Measurements from ENCODE around the gene SPINT2.

The SPINT2 gene

DNA sequence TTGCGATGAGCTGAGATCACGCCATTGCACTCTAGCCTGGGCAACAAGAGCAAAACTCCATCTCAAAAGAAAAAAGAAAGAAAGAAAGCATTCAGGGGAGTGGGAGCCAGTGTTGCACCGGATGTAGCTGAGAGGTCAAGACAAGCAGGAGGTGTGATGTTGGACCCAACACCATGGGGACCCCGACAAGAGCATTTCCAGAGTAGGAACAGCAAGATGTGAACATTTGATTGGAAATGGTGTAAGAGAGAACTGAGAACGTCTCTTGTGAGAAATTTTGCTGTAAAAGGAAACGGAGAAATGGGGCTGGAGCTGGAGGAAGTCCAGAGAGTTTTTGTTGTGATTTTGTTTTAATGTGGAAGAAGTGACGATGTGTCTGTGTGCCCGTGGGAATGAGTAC is 24.6 kb upstream of the SPINT2 start:
- ChIA-PET POLR2A (interaction anchor here (0.7 kb wide), 1 partner anchor 24 kb away, joined by 3 read pairs; no protein-coding TSS in a partner anchor), CTCF (interaction anchor here (0.6 to 8.4 kb wide), 5 partner anchors 13 to 100 kb away, joined by 3 to 62 read pairs (median 3); partner anchors contain the start of gene CATSPERG)
- Histone ChIP-seq H3K27me3 (replicated peaks in 2 of 5; ENCODE audit: control insufficient read depth in 4 of 5, insufficient read depth in 5 of 5, low read length in 4 of 5) (peaks cover 0 to 3% (median 0%) of the 10 kb centered on the region in 5 experiments), H3K9me3 (ENCODE audit: control extremely low read depth in 1 of 5, control insufficient read depth in 4 of 5, insufficient read depth in 2 of 5, low read depth in 1 of 5, low read length in 4 of 5) (no peaks in the 10 kb centered on the region), H3K4me1 (ENCODE audit: control extremely low read depth in 1 of 4, control insufficient read depth in 4 of 4, insufficient read depth in 4 of 4, low read length in 3 of 4) (peaks cover 0 to 5% (median 1%) of the 10 kb centered on the region in 4 experiments), H3K27ac (ENCODE audit: insufficient read depth in 1 of 2, low read depth in 1 of 2, low read length in 2 of 2, poor library complexity in 1 of 2, severe bottlenecking in 2 of 2) (no peak overlapping the region), H3K4me3 (ENCODE audit: control insufficient read depth in 1 of 7, extremely low read depth in 1 of 7, insufficient read depth in 4 of 7, low read depth in 2 of 7, low read length in 6 of 7) (no peak overlapping the region), H3K36me3 (ENCODE audit: control insufficient read depth in 4 of 4, insufficient read depth in 4 of 4, low read length in 3 of 4) (no peaks in the 10 kb centered on the region)
- 91% methylated on average over 5 of the region's 8 CpGs for WGBS (ENCODE audit: insufficient coverage)
- DNase-seq, result no peak

DNA sequence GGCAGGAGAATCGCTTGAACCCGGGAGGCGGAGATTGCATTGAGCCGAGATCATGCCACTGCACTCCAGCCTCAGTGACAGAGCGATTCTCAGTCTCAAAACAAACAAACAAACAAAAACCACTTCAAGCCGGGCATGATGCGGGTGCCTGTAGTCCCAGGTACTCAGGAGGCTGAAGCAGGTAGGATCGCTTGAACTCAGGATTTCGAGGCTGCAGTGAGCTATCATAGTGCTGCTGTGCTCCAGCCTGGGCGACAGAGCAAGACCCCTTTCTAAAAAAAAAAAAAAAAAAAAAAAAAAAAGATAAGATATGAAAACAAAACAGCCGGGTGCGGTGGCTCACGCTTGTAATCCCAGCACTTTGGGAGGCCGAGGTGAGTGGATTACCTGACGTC is 21.1 kb upstream of the SPINT2 start:
- H3K4me3 ChIP-seq (ENCODE audit: control insufficient read depth in 1 of 7, extremely low read depth in 1 of 7, insufficient read depth in 4 of 7, low read depth in 2 of 7, low read length in 6 of 7), result peak overlapping the region in 2 of 7 experiments; percentile 51 to 73
- CTCF ChIA-PET, result interaction anchor here (0.6 to 8.4 kb wide), 10 partner anchors 9 to 100 kb away, joined by 3 to 62 read pairs (median 6); partner anchors contain the start of genes CATSPERG, KCNK6 and PPP1R14A
- peaks cover 0 to 2% (median 0%) of the 10 kb centered on the region in 5 experiments for H3K27me3 ChIP-seq (replicated peaks in 2 of 5; ENCODE audit: control insufficient read depth in 4 of 5, insufficient read depth in 5 of 5, low read length in 4 of 5)
- H3K27ac ChIP-seq (ENCODE audit: insufficient read depth in 1 of 2, low read depth in 1 of 2, low read length in 2 of 2, poor library complexity in 1 of 2, severe bottlenecking in 2 of 2), result peak overlapping the region in 1 of 2 experiments; percentile 25
- H3K36me3 ChIP-seq (ENCODE audit: control insufficient read depth in 4 of 4, insufficient read depth in 4 of 4, low read length in 3 of 4), result no peaks in the 10 kb centered on the region
- peaks cover 0 to 5% (median 1%) of the 10 kb centered on the region in 4 experiments for H3K4me1 ChIP-seq (ENCODE audit: control extremely low read depth in 1 of 4, control insufficient read depth in 4 of 4, insufficient read depth in 4 of 4, low read length in 3 of 4)
- no peaks in the 10 kb centered on the region for H3K9me3 ChIP-seq (ENCODE audit: control extremely low read depth in 1 of 5, control insufficient read depth in 4 of 5, insufficient read depth in 2 of 5, low read depth in 1 of 5, low read length in 4 of 5)
- POLR2A ChIA-PET, result no interaction called here
- DNase-seq, result no peak
- WGBS (ENCODE audit: insufficient coverage), result 77% methylated on average over 8 of the region's 15 CpGs

DNA sequence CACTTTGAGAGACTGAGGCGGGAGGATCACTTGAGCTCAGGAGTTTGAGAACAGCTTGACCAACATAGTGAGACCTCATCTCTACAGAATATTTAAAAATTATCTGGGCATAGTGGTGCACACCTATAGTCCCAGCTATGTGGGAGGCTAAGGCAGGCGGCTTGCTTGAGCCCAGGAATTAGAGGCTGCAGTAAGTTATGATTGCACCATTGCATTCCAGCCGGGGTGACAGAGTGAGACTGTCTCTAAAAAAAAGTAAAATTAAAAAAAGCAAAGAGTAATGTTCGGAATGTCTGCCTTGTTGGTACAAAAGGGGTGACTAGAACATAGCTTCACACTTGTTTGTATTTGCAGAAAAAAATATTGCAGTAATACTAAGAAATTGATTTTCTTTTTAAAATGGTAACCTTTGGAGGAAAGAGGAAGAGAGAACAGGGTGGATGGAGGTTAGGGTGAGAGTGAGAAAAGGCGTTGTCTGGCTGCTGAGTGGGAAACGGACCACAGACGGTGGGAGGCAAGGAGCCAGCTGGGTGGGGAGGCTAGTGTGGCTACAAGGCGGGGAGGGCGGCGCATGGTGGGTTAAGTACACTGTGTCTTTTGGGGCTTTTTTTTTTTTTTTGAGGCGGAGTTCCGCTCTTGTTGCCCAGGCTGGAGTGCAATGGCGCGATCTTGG is 18.4 kb upstream of the SPINT2 start:
- H3K27me3 ChIP-seq (replicated peaks in 2 of 5; ENCODE audit: control insufficient read depth in 4 of 5, insufficient read depth in 5 of 5, low read length in 4 of 5), result no peaks in the 10 kb centered on the region
- CTCF ChIA-PET, result interaction anchor here (0.6 to 8.4 kb wide), 9 partner anchors 9 to 247 kb away, joined by 3 to 62 read pairs (median 3); partner anchors contain the start of genes CATSPERG, PPP1R14A and SPINT2
- no peak overlapping the region for H3K4me3 ChIP-seq (ENCODE audit: control insufficient read depth in 1 of 7, extremely low read depth in 1 of 7, insufficient read depth in 4 of 7, low read depth in 2 of 7, low read length in 6 of 7)
- no peak overlapping the region for H3K27ac ChIP-seq (ENCODE audit: insufficient read depth in 1 of 2, low read depth in 1 of 2, low read length in 2 of 2, poor library complexity in 1 of 2, severe bottlenecking in 2 of 2)
- H3K9me3 ChIP-seq (ENCODE audit: control extremely low read depth in 1 of 5, control insufficient read depth in 4 of 5, insufficient read depth in 2 of 5, low read depth in 1 of 5, low read length in 4 of 5), result no peaks in the 10 kb centered on the region
- POLR2A ChIA-PET, result no interaction called here
- no peak for DNase-seq
- H3K4me1 ChIP-seq (ENCODE audit: control extremely low read depth in 1 of 4, control insufficient read depth in 4 of 4, insufficient read depth in 4 of 4, low read length in 3 of 4), result peaks cover 0 to 6% (median 2%) of the 10 kb centered on the region in 4 experiments
- 83% methylated on average over 11 of the region's 14 CpGs for WGBS (ENCODE audit: insufficient coverage)
- H3K36me3 ChIP-seq (ENCODE audit: control insufficient read depth in 4 of 4, insufficient read depth in 4 of 4, low read length in 3 of 4), result no peaks in the 10 kb centered on the region

DNA sequence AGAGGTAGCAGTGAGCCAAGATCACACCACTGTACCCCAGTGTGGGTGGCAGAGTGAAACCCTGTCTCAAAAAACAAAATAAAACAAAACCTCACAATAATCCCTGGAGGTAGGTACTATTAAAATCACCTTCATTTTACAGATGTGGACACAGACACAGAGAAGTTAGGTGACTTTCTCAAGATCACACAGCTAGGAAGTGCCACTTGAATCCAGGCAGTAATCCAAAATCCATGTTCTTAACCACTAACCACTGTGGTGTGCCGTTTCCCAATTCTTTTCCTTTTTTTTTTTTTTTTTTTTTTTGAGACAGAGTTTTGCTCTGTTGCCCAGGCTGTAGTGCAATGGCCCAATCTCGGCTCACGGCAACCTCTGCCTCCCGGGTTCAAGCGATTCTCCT is 17.2 kb upstream of the SPINT2 start:
- H3K4me3 ChIP-seq (ENCODE audit: control insufficient read depth in 1 of 7, extremely low read depth in 1 of 7, insufficient read depth in 4 of 7, low read depth in 2 of 7, low read length in 6 of 7), result no peak overlapping the region
- ChIA-PET POLR2A (no interaction called here), CTCF (interaction anchor here (0.7 to 8.4 kb wide), 4 partner anchors 8 to 86 kb away, joined by 3 to 62 read pairs (median 4); partner anchors contain the start of genes CATSPERG and PPP1R14A)
- H3K27me3 ChIP-seq (replicated peaks in 2 of 5; ENCODE audit: control insufficient read depth in 4 of 5, insufficient read depth in 5 of 5, low read length in 4 of 5), result no peaks in the 10 kb centered on the region
- H3K27ac ChIP-seq (ENCODE audit: insufficient read depth in 1 of 2, low read depth in 1 of 2, low read length in 2 of 2, poor library complexity in 1 of 2, severe bottlenecking in 2 of 2), result no peak overlapping the region
- no peak for DNase-seq
- 100% methylated on average over 1 of the region's 5 CpGs for WGBS (ENCODE audit: insufficient coverage)
- peaks cover 0 to 17% (median 12%) of the 10 kb centered on the region in 4 experiments for H3K4me1 ChIP-seq (ENCODE audit: control extremely low read depth in 1 of 4, control insufficient read depth in 4 of 4, insufficient read depth in 4 of 4, low read length in 3 of 4)
- no peaks in the 10 kb centered on the region for H3K9me3 ChIP-seq (ENCODE audit: control extremely low read depth in 1 of 5, control insufficient read depth in 4 of 5, insufficient read depth in 2 of 5, low read depth in 1 of 5, low read length in 4 of 5)
- H3K36me3 ChIP-seq (ENCODE audit: control insufficient read depth in 4 of 4, insufficient read depth in 4 of 4, low read length in 3 of 4), result no peaks in the 10 kb centered on the region

DNA sequence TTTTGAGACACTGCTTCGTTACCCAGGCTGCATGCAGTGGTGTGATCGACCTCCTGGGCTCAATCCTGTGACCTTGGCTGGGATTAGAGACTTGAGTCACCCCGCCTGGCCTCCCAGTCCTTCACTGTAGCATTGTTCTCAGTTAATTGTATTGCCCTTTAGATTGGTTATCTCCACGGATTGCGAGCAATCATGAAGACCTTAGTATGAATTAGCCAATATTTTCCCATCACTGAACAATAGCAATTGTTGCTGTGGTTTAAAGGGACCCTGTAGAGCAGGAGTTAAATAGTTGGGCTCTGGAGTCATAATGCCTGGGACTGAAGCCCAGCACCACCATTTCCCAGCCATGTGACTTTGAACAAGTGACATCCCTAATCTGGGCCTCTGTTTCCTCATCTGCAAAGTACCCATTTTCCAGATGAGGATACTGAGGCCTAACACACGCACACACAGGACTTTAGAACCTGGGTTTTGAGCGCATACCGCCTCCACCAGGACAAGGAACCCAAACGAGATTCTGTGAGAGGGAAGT is 16.6 kb upstream of the SPINT2 start:
- DNase-seq, result no peak
- Histone ChIP-seq H3K9me3 (ENCODE audit: control extremely low read depth in 1 of 5, control insufficient read depth in 4 of 5, insufficient read depth in 2 of 5, low read depth in 1 of 5, low read length in 4 of 5) (no peaks in the 10 kb centered on the region), H3K27ac (ENCODE audit: insufficient read depth in 1 of 2, low read depth in 1 of 2, low read length in 2 of 2, poor library complexity in 1 of 2, severe bottlenecking in 2 of 2) (no peak overlapping the region), H3K27me3 (replicated peaks in 2 of 5; ENCODE audit: control insufficient read depth in 4 of 5, insufficient read depth in 5 of 5, low read length in 4 of 5) (no peaks in the 10 kb centered on the region), H3K4me3 (ENCODE audit: control insufficient read depth in 1 of 7, extremely low read depth in 1 of 7, insufficient read depth in 4 of 7, low read depth in 2 of 7, low read length in 6 of 7) (no peak overlapping the region), H3K4me1 (ENCODE audit: control extremely low read depth in 1 of 4, control insufficient read depth in 4 of 4, insufficient read depth in 4 of 4, low read length in 3 of 4) (peaks cover 0 to 23% (median 19%) of the 10 kb centered on the region in 4 experiments), H3K36me3 (ENCODE audit: control insufficient read depth in 4 of 4, insufficient read depth in 4 of 4, low read length in 3 of 4) (no peaks in the 10 kb centered on the region)
- POLR2A ChIA-PET, result no interaction called here
- 98% methylated on average over 6 of the region's 9 CpGs for WGBS (ENCODE audit: insufficient coverage)
- CTCF ChIA-PET, result no interaction called here

DNA sequence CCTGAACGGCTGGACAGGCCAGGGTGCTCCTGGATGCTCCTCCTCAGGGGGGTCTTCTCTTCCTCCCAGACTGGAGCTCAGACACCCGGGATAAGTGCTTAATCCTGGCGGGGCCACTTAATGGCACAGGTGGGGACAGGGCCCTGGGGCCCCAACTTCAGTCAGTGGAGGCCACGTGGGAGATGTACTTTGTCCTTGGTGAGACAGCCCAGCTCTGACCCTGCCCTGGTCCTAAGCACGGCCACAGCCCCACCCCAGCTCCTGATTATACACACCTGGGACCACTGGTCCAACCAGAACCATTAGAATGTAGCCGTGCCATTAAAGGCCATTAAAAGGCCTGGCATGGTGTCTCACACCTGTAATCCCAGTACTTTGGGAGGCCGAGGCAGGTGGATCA is 16.0 kb upstream of the SPINT2 start:
- Histone ChIP-seq H3K9me3 (ENCODE audit: control extremely low read depth in 1 of 5, control insufficient read depth in 4 of 5, insufficient read depth in 2 of 5, low read depth in 1 of 5, low read length in 4 of 5) (no peaks in the 10 kb centered on the region), H3K27me3 (replicated peaks in 2 of 5; ENCODE audit: control insufficient read depth in 4 of 5, insufficient read depth in 5 of 5, low read length in 4 of 5) (no peaks in the 10 kb centered on the region), H3K4me1 (ENCODE audit: control extremely low read depth in 1 of 4, control insufficient read depth in 4 of 4, insufficient read depth in 4 of 4, low read length in 3 of 4) (peaks cover 0 to 29% (median 25%) of the 10 kb centered on the region in 4 experiments), H3K4me3 (ENCODE audit: control insufficient read depth in 1 of 7, extremely low read depth in 1 of 7, insufficient read depth in 4 of 7, low read depth in 2 of 7, low read length in 6 of 7) (no peak overlapping the region), H3K36me3 (ENCODE audit: control insufficient read depth in 4 of 4, insufficient read depth in 4 of 4, low read length in 3 of 4) (no peaks in the 10 kb centered on the region), H3K27ac (ENCODE audit: insufficient read depth in 1 of 2, low read depth in 1 of 2, low read length in 2 of 2, poor library complexity in 1 of 2, severe bottlenecking in 2 of 2) (no peak overlapping the region)
- no peak for DNase-seq
- CTCF ChIA-PET, result no interaction called here
- 98% methylated on average over 6 of the region's 7 CpGs for WGBS (ENCODE audit: insufficient coverage)
- POLR2A ChIA-PET, result no interaction called here

DNA sequence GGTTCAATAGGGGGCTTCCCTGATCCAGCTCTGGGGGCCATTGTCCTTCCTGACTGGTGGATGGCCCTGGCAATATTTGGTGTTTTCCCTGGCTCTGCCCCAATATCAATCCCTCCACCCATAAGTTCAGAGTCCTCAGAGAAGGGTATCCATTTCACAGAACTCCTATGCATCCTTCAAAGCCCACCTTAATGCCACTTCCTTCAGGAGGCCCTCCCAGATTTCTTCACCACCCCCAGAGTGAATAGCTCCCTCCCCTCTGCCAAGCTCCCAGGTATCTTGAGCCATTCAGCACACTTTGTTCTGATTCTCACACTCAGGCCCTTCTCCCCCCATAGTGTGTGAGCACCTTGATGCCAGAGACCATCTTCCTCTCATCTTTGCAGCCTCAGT is 13.9 kb upstream of the SPINT2 start:
- Histone ChIP-seq H3K4me1 (ENCODE audit: control extremely low read depth in 1 of 4, control insufficient read depth in 4 of 4, insufficient read depth in 4 of 4, low read length in 3 of 4) (peaks cover 0 to 31% (median 28%) of the 10 kb centered on the region in 4 experiments), H3K36me3 (ENCODE audit: control insufficient read depth in 4 of 4, insufficient read depth in 4 of 4, low read length in 3 of 4) (no peaks in the 10 kb centered on the region), H3K9me3 (ENCODE audit: control extremely low read depth in 1 of 5, control insufficient read depth in 4 of 5, insufficient read depth in 2 of 5, low read depth in 1 of 5, low read length in 4 of 5) (no peaks in the 10 kb centered on the region), H3K27ac (ENCODE audit: insufficient read depth in 1 of 2, low read depth in 1 of 2, low read length in 2 of 2, poor library complexity in 1 of 2, severe bottlenecking in 2 of 2) (no peak overlapping the region), H3K27me3 (replicated peaks in 2 of 5; ENCODE audit: control insufficient read depth in 4 of 5, insufficient read depth in 5 of 5, low read length in 4 of 5) (no peaks in the 10 kb centered on the region), H3K4me3 (ENCODE audit: control insufficient read depth in 1 of 7, extremely low read depth in 1 of 7, insufficient read depth in 4 of 7, low read depth in 2 of 7, low read length in 6 of 7) (no peak overlapping the region)
- POLR2A ChIA-PET, result interaction anchor here (0.8 kb wide), 1 partner anchor 44 kb away, joined by 4 read pairs; no protein-coding TSS in a partner anchor
- CTCF ChIA-PET, result interaction anchor here (1.6 to 4.7 kb wide), 3 partner anchors 7 to 16 kb away, joined by 5 to 28 read pairs (median 5); no protein-coding TSS in a partner anchor
- no peak for DNase-seq

Measured in common myeloid progenitor, CD34-positive (primary cell).